BJ (cell line): Measurements from ENCODE around the gene GPR22. TPM values are rescaled to one million over a fixed set of nuclear protein-coding genes. Genes with fewer than 3 reads are reported as not detected.

Source experiments
- CTCF ChIA-PET: fragments of 350-600 bp; formaldehyde crosslinking; extraction: SDS; loops from one replicate; lab custom pipeline; 2021; ENCODE audit warnings: antibody characterized with exemption, inconsistent platforms; lab: Yijun Ruan, JAX
- POLR2A ChIA-PET: fragments of 300-600 bp; sonication (Branson Sonifier 250); formaldehyde crosslinking; extraction: SDS; loops from one replicate; lab custom pipeline; 2021; ENCODE audit warnings: antibody characterized with exemption; lab: Charles Lee
- DNase-seq: peaks from one replicate; pipeline ENCODE4 v3.0.0-alpha.2; 2011; ENCODE audit warnings: low read depth
- H3K27me3 ChIP-seq: 2 replicates; pipeline ENCODE4 v1.6.0; 2011; ENCODE audit warnings: low read length; ENCODE audit not compliant: control insufficient read depth, insufficient read depth
- H3K36me3 ChIP-seq: 2 replicates; pipeline ENCODE4 v1.5.1; 2011; ENCODE audit warnings: low read length; ENCODE audit not compliant: control insufficient read depth, insufficient read depth
- H3K4me3 ChIP-seq: 2 replicates; pipeline ENCODE4 v1.5.1; 2011; ENCODE audit warnings: low read depth, mild to moderate bottlenecking, control low read depth, low read length
- CTCF ChIP-seq: IDR thresholded peaks from 2 replicates; pipeline ENCODE4 v1.5.1; 2011; ENCODE audit warnings: low read depth, mild to moderate bottlenecking, control low read depth, inconsistent platforms, low read length, moderate library complexity; ENCODE audit not compliant: insufficient read depth
- polyA plus RNA-seq: library from polyadenylated mRNA; depleted of rRNA; stranded (reverse); fragments of >200 nt; gene quantifications from 2 replicates; pipeline ENCODE4 v1.2.3, GENCODE V29; 2011

GPR22 gene
- polyA plus RNA-seq, 1 experiment = not detected

DNA sequence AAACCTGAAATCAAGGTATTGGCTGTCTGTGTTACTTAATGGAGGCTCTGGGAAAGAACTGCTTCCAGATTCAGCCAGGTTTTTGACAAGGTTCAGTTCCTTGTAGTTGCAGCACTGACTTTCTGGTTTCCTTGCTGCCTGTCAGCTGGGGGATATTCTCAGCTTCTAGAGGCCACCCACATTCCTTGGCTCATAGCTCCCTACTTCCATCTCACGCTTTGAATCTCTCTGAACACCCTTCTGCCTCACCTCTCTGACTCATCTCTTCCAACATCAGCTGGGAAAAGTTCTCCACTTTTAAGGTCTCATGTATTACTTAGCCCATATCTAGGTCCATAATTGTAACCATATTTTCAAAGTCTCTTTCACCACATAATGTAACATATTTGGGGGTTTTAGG lies 22.9 kb upstream of the GPR22 start:
- no peaks in the 10 kb centered on the region for H3K27me3 ChIP-seq
- no peak for DNase-seq
- POLR2A ChIA-PET = no interaction called here
- H3K4me3 ChIP-seq = no peak overlapping the region
- TF ChIP-seq CTCF = no peak
- CTCF ChIA-PET = no interaction called here
- H3K36me3 ChIP-seq = no peaks in the 10 kb centered on the region

DNA sequence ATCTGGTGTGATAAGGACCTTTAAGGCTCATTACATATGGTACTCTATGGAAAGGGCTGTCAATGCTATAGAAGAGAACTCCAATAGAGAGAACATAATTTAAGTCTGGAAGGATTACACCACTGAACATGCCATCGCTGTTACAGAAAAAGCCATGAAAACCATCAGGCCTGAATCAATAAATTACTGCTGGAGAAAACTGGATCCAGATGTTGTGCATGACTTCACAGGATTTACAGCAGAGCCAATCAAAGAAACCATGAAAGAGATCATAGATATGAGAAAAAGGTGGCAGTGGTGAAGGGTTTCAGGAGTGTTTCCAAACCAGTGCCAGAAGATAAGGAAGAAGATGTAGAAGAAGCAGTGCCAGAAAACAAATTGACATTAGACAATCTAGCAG lies 18.9 kb upstream of the GPR22 start:
- TF ChIP-seq CTCF = no peak
- no peak for DNase-seq
- no peak overlapping the region for H3K4me3 ChIP-seq
- CTCF ChIA-PET = no interaction called here
- POLR2A ChIA-PET = no interaction called here
- no peaks in the 10 kb centered on the region for H3K27me3 ChIP-seq
- H3K36me3 ChIP-seq = no peaks in the 10 kb centered on the region

DNA sequence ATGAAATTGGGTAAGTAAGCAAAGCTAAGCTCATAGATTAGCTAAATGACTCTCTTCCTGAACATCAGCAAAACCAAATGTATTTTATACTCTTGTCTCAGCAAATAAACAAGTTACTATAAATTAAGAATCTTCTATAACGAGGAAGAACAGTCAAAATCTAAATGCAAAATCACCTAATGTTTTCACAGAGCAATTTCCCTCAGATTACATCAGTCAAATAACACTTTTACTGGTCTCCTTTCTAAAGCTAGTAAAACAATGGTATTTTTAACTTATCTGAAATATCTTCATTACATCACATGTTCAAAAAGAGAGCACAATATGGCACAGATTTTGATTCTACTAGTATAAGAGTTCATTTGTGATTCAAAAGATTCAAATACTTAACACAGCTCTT lies 16.5 kb upstream of the GPR22 start:
- DNase-seq = no peak
- POLR2A ChIA-PET = no interaction called here
- H3K36me3 ChIP-seq = no peaks in the 10 kb centered on the region
- no peaks in the 10 kb centered on the region for H3K27me3 ChIP-seq
- no peak for TF ChIP-seq CTCF
- no peak overlapping the region for H3K4me3 ChIP-seq
- CTCF ChIA-PET = no interaction called here

GRCh38 chr7:107461938-107462533 lies 7.8 kb upstream of the GPR22 start:
- CTCF ChIA-PET = interaction anchor here (2.9 kb wide), 1 partner anchor 265 kb away, joined by 75 read pairs; no protein-coding TSS in a partner anchor
- H3K36me3 ChIP-seq = no peaks in the 10 kb centered on the region
- H3K27me3 ChIP-seq = no peaks in the 10 kb centered on the region
- POLR2A ChIA-PET = no interaction called here
- no peak overlapping the region for H3K4me3 ChIP-seq
- no peak for DNase-seq
- no peak for TF ChIP-seq CTCF

- no peaks in the 10 kb centered on the region for H3K27me3 ChIP-seq
- ChIA-PET CTCF (interaction anchor here (0.6 to 2.9 kb wide), 29 partner anchors 7 to 759 kb away, joined by 3 to 75 read pairs (median 3); partner anchors contain the start of genes BCAP29 and CBLL1), POLR2A (no interaction called here)
- TF ChIP-seq CTCF = peak; percentile 84
- DNase-seq = no peak
- H3K36me3 ChIP-seq = no peaks in the 10 kb centered on the region
- H3K4me3 ChIP-seq = no peak overlapping the region
Observed at GRCh38 chr7:107463139-107464078, 6.4 kb upstream of the GPR22 start.
